Keratinocyte (primary cell): ENCODE results near the gene ZNF385A. TPM values are rescaled to one million over a fixed set of nuclear protein-coding genes. Genes with fewer than 3 reads are reported as not detected.

Experiments
- DNase-seq: peaks from one replicate; pipeline ENCODE4 v3.0.0-alpha.2; 2011; ENCODE audit warnings: low read depth, missing footprints, low spot score
- FAIRE-seq: peaks from 2 replicates; lab custom pipeline; 2011; peaks lifted over from hg19 to GRCh38; lab: Jason Lieb, UNC
- H2AFZ ChIP-seq: 2 replicates; pipeline ENCODE4 v1.6.0; 2012; ENCODE audit warnings: low read length, control low read depth, inconsistent platforms; ENCODE audit not compliant: control insufficient read depth
- H3K27ac ChIP-seq: 2 replicates; pipeline ENCODE4 v1.5.1; 2011; ENCODE audit warnings: low read length; ENCODE audit not compliant: control insufficient read depth, insufficient read depth
- H3K27me3 ChIP-seq: 3 replicates; pipeline ENCODE4 v1.6.0; 2011; ENCODE audit warnings: low read length; ENCODE audit not compliant: control insufficient read depth, insufficient read depth; ENCODE audit errors: extremely low read depth
- H3K36me3 ChIP-seq, 2 experiments: 2 replicates in 1 of 2; 3 replicates in 1 of 2; pipeline ENCODE4 v1.5.1; 2011; ENCODE audit warnings: low read length in 2 of 2, mild to moderate bottlenecking in 1 of 2; ENCODE audit not compliant: control insufficient read depth in 2 of 2, insufficient read depth in 2 of 2; ENCODE audit errors: extremely low read depth in 1 of 2
- H3K4me1 ChIP-seq: 3 replicates; pipeline ENCODE4 v1.5.1; 2011; ENCODE audit warnings: low read length; ENCODE audit not compliant: control insufficient read depth, insufficient read depth; ENCODE audit errors: extremely low read depth
- H3K4me2 ChIP-seq: 3 replicates; pipeline ENCODE4 v1.6.0; 2011; ENCODE audit warnings: low read depth, low read length; ENCODE audit not compliant: control insufficient read depth, insufficient read depth; ENCODE audit errors: extremely low read depth
- H3K4me3 ChIP-seq, 3 experiments: fragments of 200-600 bp in 1 of 3; sonication (generic) in 1 of 3; 2 replicates in 2 of 3; 3 replicates in 1 of 3; pipeline ENCODE4 v1.5.1; 2011 to 2016; ENCODE audit warnings: low read length in 3 of 3, mild to moderate bottlenecking in 3 of 3, control low read depth in 2 of 3, inconsistent platforms in 1 of 3, low read depth in 1 of 3, mixed read lengths in 1 of 3, mixed run types in 1 of 3, moderate library complexity in 1 of 3; ENCODE audit not compliant: control insufficient read depth in 2 of 3, insufficient read depth in 2 of 3; ENCODE audit errors: extremely low read depth in 1 of 3
- H3K79me2 ChIP-seq: 2 replicates; pipeline ENCODE4 v1.6.0; 2012; ENCODE audit warnings: low read length; ENCODE audit not compliant: control insufficient read depth, insufficient read depth
- H3K9ac ChIP-seq: 3 replicates; pipeline ENCODE4 v1.6.0; 2011; ENCODE audit warnings: low read length; ENCODE audit not compliant: control insufficient read depth, insufficient read depth; ENCODE audit errors: extremely low read depth
- H3K9me1 ChIP-seq: 3 replicates; pipeline ENCODE4 v1.6.0; 2011; ENCODE audit warnings: low read length; ENCODE audit not compliant: control insufficient read depth, insufficient read depth; ENCODE audit errors: extremely low read depth
- H3K9me3 ChIP-seq: 2 replicates; pipeline ENCODE4 v1.5.1; 2012; ENCODE audit warnings: low read depth, low read length; ENCODE audit not compliant: control insufficient read depth
- H4K20me1 ChIP-seq: 3 replicates; pipeline ENCODE4 v1.6.0; 2011; ENCODE audit warnings: low read length; ENCODE audit not compliant: control insufficient read depth, insufficient read depth; ENCODE audit errors: extremely low read depth
- CTCF ChIP-seq, 3 experiments: IDR thresholded peaks in 1 of 3; conservative IDR thresholded peaks in 1 of 3; optimal IDR thresholded peaks in 1 of 3; 2 replicates in 2 of 3; 3 replicates in 1 of 3; pipeline versions ENCODE3 to v1.5.1; 2011; ENCODE audit warnings: low read length in 3 of 3, mild to moderate bottlenecking in 3 of 3, moderate library complexity in 2 of 3, control low read depth in 1 of 3, inconsistent platforms in 1 of 3; ENCODE audit not compliant: insufficient read depth in 2 of 3; ENCODE audit errors: extremely low read depth in 1 of 3
- EZH2 ChIP-seq: IDR thresholded peaks from one replicate; pipeline ENCODE4 v1.6.1; 2012; ENCODE audit warnings: inconsistent platforms, mild to moderate bottlenecking, low read length, moderate library complexity
- dilution Hi-C: fragments of 300-500 bp; cut with MboI; formaldehyde crosslinking; loops from one replicate; pipeline ENCODE4 v1.7.0; 2020; ENCODE audit warnings: low sequenced_read_pairs; ENCODE audit not compliant: extremely low pct_ligation_motif_present
- polyA plus RNA-seq, 5 experiments: library from polyadenylated mRNA; depleted of rRNA in 3 of 5; stranded (reverse) in 3 of 5; stranded (forward) in 1 of 5; unstranded in 1 of 5; fragments of >200 nt; gene quantifications; 1 replicate in 1 of 5; 2 replicates in 3 of 5; 3 replicates in 1 of 5; pipeline versions ENCODE4 v1.2.1 to v1.2.3, GENCODE V29; 2011 to 2012; ENCODE audit warnings: missing spikeins in 2 of 5, low read depth in 1 of 5, low replicate concordance in 1 of 5

ZNF385A gene
- polyA plus RNA-seq, 1 donor (not counting 4 experiments of a cell fraction or from before 2014, with no cell fraction given), result 11.4 TPM

- FAIRE-seq (no peak), DNase-seq (no peak)
- no peak overlapping the region for H2AFZ ChIP-seq
- H3K27me3 ChIP-seq, result no peaks in the 10 kb centered on the region
- H3K9me1 ChIP-seq, result no peaks in the 10 kb centered on the region
- TF ChIP-seq CTCF (optimal IDR thresholded peaks at IDR 0.05 in 1 of 3, IDR thresholded peaks at IDR 0.05 in 1 of 3, conservative IDR thresholded peaks at IDR 0.05 in 1 of 3; ENCODE audit: extremely low read depth in 1 of 3, insufficient read depth in 2 of 3, low read length in 3 of 3) (no peak), EZH2 (no peak)
- no peaks in the 10 kb centered on the region for H3K9me3 ChIP-seq
- dilution Hi-C loops, result no loop called here
- H3K4me1 ChIP-seq, result peaks cover 50% of the 10 kb centered on the region
- H3K36me3 ChIP-seq, result no peaks in the 10 kb centered on the region
- no peaks in the 10 kb centered on the region for H3K79me2 ChIP-seq
- no peak overlapping the region for H3K9ac ChIP-seq
- no peak overlapping the region for H3K27ac ChIP-seq
- H3K4me2 ChIP-seq, result no peak overlapping the region
- no peaks in the 10 kb centered on the region for H4K20me1 ChIP-seq
- no peak overlapping the region for H3K4me3 ChIP-seq
These were observed 42.6 kb upstream of the ZNF385A start for GRCh38 chr12:54427106-54427505.

GRCh38 chr12:54426690-54427089 lies 42.2 kb upstream of the ZNF385A start:
- no peak overlapping the region for H3K4me3 ChIP-seq
- DNase-seq, result no peak
- FAIRE-seq, result no peak
- H3K27ac ChIP-seq, result no peak overlapping the region
- H3K79me2 ChIP-seq, result no peaks in the 10 kb centered on the region
- H3K9ac ChIP-seq, result no peak overlapping the region
- H3K4me2 ChIP-seq, result no peak overlapping the region
- no peaks in the 10 kb centered on the region for H3K27me3 ChIP-seq
- no peaks in the 10 kb centered on the region for H3K9me1 ChIP-seq
- TF ChIP-seq EZH2, result no peak
- TF ChIP-seq CTCF (optimal IDR thresholded peaks at IDR 0.05 in 1 of 3, IDR thresholded peaks at IDR 0.05 in 1 of 3, conservative IDR thresholded peaks at IDR 0.05 in 1 of 3; ENCODE audit: extremely low read depth in 1 of 3, insufficient read depth in 2 of 3, low read length in 3 of 3), result no peak
- no peaks in the 10 kb centered on the region for H4K20me1 ChIP-seq
- no peaks in the 10 kb centered on the region for H3K9me3 ChIP-seq
- peaks cover 47% of the 10 kb centered on the region for H3K4me1 ChIP-seq
- H3K36me3 ChIP-seq, result no peaks in the 10 kb centered on the region
- dilution Hi-C loops, result no loop called here
- no peak overlapping the region for H2AFZ ChIP-seq
